ENCODE measurements around the gene TMEM225. TPM values are rescaled to one million over a fixed set of nuclear protein-coding genes. Genes with fewer than 3 reads are reported as not detected.

Gene TMEM225
- total and polyA plus RNA-seq, 4 donors = not detected

DNA sequence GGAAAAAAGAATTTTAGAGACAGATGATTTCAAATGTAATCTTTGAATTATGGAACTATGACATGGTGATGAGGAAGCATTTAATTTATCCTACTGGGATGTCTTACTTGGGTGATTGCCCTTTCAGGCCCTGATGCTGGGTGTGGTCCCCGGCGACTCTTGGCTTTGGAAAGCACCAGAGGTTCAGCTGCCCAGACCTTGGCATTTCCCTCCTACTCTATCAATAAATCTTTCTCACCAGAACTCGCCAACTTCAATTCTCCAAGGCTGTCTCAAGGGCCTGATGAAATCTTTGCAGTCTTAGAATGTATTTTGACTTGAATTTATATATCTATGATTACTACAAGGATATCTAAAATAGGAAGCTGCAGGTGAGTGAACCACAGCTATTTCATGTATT, 35.5 kb upstream of the TMEM225 start:
- no peak for TF ChIP-seq SP1 (IDR thresholded peaks at IDR 0.05)
- no peak for TF ChIP-seq ZBTB33 (IDR thresholded peaks at IDR 0.05)
- no peak for TF ChIP-seq HNF4A (conservative IDR thresholded peaks at IDR 0.05)
- TF ChIP-seq, protein P1, sequence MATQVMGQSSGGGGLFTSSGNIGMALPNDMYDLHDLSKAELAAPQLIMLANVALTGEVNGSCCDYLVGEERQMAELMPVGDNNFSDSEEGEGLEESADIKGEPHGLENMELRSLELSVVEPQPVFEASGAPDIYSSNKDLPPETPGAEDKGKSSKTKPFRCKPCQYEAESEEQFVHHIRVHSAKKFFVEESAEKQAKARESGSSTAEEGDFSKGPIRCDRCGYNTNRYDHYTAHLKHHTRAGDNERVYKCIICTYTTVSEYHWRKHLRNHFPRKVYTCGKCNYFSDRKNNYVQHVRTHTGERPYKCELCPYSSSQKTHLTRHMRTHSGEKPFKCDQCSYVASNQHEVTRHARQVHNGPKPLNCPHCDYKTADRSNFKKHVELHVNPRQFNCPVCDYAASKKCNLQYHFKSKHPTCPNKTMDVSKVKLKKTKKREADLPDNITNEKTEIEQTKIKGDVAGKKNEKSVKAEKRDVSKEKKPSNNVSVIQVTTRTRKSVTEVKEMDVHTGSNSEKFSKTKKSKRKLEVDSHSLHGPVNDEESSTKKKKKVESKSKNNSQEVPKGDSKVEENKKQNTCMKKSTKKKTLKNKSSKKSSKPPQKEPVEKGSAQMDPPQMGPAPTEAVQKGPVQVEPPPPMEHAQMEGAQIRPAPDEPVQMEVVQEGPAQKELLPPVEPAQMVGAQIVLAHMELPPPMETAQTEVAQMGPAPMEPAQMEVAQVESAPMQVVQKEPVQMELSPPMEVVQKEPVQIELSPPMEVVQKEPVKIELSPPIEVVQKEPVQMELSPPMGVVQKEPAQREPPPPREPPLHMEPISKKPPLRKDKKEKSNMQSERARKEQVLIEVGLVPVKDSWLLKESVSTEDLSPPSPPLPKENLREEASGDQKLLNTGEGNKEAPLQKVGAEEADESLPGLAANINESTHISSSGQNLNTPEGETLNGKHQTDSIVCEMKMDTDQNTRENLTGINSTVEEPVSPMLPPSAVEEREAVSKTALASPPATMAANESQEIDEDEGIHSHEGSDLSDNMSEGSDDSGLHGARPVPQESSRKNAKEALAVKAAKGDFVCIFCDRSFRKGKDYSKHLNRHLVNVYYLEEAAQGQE (IDR thresholded peaks at IDR 0.05) = no peak
- TF ChIP-seq, protein P2, sequence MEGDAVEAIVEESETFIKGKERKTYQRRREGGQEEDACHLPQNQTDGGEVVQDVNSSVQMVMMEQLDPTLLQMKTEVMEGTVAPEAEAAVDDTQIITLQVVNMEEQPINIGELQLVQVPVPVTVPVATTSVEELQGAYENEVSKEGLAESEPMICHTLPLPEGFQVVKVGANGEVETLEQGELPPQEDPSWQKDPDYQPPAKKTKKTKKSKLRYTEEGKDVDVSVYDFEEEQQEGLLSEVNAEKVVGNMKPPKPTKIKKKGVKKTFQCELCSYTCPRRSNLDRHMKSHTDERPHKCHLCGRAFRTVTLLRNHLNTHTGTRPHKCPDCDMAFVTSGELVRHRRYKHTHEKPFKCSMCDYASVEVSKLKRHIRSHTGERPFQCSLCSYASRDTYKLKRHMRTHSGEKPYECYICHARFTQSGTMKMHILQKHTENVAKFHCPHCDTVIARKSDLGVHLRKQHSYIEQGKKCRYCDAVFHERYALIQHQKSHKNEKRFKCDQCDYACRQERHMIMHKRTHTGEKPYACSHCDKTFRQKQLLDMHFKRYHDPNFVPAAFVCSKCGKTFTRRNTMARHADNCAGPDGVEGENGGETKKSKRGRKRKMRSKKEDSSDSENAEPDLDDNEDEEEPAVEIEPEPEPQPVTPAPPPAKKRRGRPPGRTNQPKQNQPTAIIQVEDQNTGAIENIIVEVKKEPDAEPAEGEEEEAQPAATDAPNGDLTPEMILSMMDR (IDR thresholded peaks at IDR 0.05; ENCODE audit: low read depth, low read length, missing input control) = no peak
- TF ChIP-seq, protein P3, sequence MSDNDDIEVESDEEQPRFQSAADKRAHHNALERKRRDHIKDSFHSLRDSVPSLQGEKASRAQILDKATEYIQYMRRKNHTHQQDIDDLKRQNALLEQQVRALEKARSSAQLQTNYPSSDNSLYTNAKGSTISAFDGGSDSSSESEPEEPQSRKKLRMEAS (IDR thresholded peaks at IDR 0.05) = no peak
- TF ChIP-seq EGR1 (IDR thresholded peaks at IDR 0.05; ENCODE audit: low read depth in 2 of 2) = no peak
- no peak for TF ChIP-seq RAD21 (IDR thresholded peaks at IDR 0.05)
- no peak for TF ChIP-seq TAF1 (conservative IDR thresholded peaks at IDR 0.05)
- TF ChIP-seq FOXA2 (IDR thresholded peaks at IDR 0.05) = no peak
- no peak for TF ChIP-seq JUND (IDR thresholded peaks at IDR 0.05)
- TF ChIP-seq RXRA (IDR thresholded peaks at IDR 0.05) = no peak
- TF ChIP-seq, protein P4, sequence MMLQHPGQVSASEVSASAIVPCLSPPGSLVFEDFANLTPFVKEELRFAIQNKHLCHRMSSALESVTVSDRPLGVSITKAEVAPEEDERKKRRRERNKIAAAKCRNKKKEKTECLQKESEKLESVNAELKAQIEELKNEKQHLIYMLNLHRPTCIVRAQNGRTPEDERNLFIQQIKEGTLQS (IDR thresholded peaks at IDR 0.05) = no peak
- TF ChIP-seq FOXA1 (IDR thresholded peaks at IDR 0.05) = no peak
- no peak for TF ChIP-seq GABPA (IDR thresholded peaks at IDR 0.05 in 1 of 2, conservative IDR thresholded peaks at IDR 0.05 in 1 of 2)
- no peak for TF ChIP-seq NR2F2 (IDR thresholded peaks at IDR 0.05)
- no peak for TF ChIP-seq HNF4G (IDR thresholded peaks at IDR 0.05)
- no peak for TF ChIP-seq YY1 (IDR thresholded peaks at IDR 0.05)
- WGBS = 78% methylated on average over 3 of the region's 3 CpGs
- no peaks in the 10 kb centered on the region for H3K36me3 ChIP-seq (ENCODE audit: control insufficient read depth in 4 of 4, insufficient read depth in 3 of 4, low read depth in 1 of 4, low read length in 3 of 4)
- H3K9me3 ChIP-seq (ENCODE audit: control insufficient read depth in 4 of 4, low read length in 3 of 4) = no peaks in the 10 kb centered on the region
- H3K27me3 ChIP-seq (ENCODE audit: control insufficient read depth in 4 of 4, insufficient read depth in 4 of 4, low read length in 3 of 4) = no peaks in the 10 kb centered on the region
- H3K9ac ChIP-seq (ENCODE audit: low read depth in 1 of 2, low read length in 2 of 2) = no peak overlapping the region
- H3K4me1 ChIP-seq (ENCODE audit: control insufficient read depth in 4 of 4, insufficient read depth in 4 of 4, low read length in 3 of 4) = no peaks in the 10 kb centered on the region
- no peak overlapping the region for H3K4me3 ChIP-seq (ENCODE audit: low read depth in 1 of 3, low read length in 3 of 3)
- no peak for DNase-seq (ENCODE audit: low spot score)
- H3K27ac ChIP-seq (ENCODE audit: low read depth in 1 of 2, low read length in 2 of 2) = no peak overlapping the region
